Esophagus mucosa (tissue), 1 donor: ENCODE results near the gene TMEM41B. TPM values are rescaled to one million over a fixed set of nuclear protein-coding genes. Genes with fewer than 3 reads are reported as not detected.
"Not testable (repeated sequence)": the region's sequence is repeated elsewhere in the genome, so short reads cannot be mapped to it uniquely, and the experiment has no call there.

ENCODE experiments used
- ATAC-seq: fragments of 200-7000 bp; cut with Tn5 transposase; one replicate; pipeline ENCODE4 v1.9.1; 2020
- total RNA-seq: library from RNA; stranded (reverse); gene quantifications from one replicate; pipeline ENCODE4 v1.2.4, GENCODE V29; 2023
- donor health status: DM: yes; HTN: yes; CAD: no.

Gene TMEM41B
- total RNA-seq, 1 donor from 2014 or later = 26.3 TPM

DNA sequence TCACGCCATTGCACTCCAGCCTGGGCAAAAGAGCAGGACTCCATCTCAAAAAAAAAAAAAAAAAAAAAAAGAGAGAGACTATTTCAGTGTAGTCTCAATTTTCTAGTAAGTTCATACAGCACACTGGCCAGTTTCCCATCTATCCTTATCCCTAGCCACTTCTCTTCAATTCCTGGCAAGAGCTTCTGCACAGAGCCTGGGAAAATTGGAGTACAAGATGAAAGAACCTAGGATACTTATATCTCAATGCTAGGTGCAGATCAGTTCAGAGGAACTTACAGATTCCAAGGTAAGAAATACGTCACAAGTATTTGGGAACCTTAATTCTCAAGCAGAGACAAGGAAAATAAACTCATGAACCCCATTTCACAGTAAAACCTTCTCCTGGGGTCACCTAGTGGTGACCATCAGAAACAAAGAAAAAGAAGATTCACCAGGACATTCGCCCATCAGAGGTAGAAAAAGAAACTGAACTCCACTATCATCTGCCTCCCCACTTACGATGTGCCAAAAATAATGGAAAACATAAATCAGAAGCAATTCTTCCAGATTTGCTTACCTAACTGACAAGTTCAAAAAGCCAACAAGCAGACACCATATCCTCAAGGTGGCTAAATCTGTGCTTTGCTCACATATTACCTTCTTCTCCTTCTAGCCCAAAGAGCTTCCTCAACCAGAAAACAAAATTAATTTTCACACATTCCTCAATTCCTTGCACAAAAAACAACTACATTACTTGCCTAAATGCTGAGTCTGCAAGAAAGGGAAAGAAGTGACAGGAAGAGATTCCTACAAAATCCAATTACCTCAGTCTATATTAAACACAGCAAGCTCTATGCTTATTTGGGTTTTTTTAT, 54.2 kb downstream of the TMEM41B start:
- ATAC-seq = no peak

DNA sequence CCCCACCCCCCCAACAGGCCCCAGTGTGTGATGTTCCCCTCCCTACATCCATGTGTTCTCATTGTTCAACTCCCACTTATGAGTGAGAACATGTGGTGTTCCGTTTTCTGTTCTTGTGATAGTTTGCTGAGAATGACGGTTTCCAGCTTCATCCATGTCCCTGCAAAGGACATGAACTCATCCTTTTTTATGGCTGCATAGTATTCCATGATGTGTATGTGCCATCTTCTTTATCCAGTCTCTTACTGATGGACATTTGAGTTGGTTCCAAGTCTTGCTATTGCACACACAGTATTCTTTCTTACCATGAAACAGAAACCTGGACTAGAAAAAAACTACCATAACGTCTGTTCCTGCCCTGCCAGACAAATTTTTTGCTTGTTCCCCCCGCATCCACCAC, 56.1 kb downstream of the TMEM41B start:
- not testable (repeated sequence) for ATAC-seq

DNA sequence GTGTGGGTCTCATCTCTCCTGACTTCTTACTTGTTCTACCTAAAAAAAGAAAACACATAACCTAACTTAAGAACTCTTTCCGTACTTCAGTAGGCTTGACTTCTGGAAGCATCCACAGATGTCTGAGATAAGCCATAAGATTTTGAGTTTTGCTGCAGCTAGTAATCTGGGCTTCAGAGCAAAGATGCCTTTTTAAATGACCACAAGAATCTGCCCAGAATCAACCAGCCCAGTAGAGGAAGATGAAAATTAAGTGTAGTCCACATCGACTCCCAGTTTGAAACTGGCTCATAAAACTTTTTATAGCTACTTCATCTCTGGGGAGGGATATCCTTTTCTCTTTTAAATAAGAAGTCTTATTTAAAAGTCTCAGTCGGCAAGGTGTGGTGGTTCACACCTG, 60.0 kb downstream of the TMEM41B start:
- no peak for ATAC-seq

- ATAC-seq = no peak
Measured at GRCh38 chr11:9253086-9253485, 61.3 kb downstream of the TMEM41B start.

DNA sequence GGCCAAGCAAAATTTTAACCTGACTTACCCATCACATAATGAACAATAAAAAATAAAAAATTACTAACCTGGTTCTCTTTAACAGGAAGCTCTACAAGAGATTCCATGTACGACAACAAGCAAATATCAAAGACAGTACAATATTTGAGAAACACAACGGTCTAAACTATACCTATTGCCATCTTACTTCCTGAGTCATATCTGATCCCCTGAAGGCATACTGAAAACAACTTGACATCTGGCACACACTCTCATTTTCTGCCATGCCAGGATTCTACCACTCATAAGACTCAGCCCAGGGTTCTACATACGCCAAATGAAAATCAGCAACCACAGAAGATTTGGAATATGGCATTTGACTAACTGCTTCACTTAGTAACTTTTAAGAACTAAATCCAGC, 63.1 kb downstream of the TMEM41B start:
- ATAC-seq = no peak

DNA sequence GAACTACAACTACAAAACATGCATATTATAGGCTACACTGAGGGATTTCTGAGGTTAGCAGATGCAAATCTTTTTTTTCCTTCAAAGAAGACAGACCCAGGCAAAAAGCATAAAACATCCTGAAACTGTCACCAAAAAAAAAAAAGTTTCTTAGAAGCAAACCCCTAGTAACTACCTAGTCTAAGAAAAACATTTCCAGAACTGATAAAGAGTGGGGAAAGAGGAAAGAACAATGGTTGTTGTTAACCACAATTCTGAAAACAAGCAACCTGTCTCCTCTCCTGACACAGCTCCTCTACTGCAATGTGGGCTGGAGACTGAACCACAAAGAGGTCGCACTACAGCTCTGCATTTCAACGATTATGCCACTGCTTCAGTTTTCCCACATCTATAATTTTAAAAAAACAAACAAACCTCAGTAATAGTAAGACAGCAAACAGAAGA, 64.2 kb downstream of the TMEM41B start:
- ATAC-seq = no peak

DNA sequence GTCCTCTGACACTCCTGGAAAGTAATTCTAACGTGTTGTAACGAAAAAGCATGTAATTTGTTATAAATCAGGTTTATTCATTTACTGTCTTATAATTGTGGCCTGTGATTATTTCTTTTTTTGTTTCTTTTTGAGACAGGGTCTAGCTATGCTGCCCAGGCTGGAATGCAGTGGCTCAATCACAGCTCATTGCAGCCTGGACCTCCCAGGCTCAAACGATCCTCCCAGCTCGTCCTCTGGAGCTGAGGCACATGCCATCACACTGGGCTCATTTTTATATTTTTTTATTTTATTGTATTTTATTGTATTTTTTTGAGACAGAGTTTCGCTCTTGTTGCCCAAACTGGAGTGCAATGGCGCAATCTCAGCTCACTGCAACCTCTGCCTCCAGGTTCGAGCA, 65.1 kb downstream of the TMEM41B start:
- no peak for ATAC-seq

DNA sequence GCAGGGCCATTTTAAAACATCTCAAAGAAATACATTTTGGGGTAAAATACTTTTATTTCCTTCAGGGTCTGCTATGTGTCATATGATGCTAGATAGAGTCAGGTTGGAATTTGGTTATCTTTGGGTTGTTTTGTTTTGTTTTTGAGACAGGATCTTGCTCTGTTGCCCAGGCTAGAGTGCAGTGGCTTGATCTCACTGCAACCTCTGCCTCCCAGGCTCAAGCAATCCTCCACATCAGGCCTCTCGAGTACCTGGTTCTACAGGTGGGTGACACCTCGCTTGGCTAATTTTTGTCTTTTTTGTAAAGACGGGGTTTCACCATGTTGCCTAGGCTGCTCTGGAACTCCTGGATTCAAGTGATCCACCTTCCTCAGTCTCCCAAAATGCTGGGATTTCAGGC, 66.5 kb downstream of the TMEM41B start:
- no peak for ATAC-seq

DNA sequence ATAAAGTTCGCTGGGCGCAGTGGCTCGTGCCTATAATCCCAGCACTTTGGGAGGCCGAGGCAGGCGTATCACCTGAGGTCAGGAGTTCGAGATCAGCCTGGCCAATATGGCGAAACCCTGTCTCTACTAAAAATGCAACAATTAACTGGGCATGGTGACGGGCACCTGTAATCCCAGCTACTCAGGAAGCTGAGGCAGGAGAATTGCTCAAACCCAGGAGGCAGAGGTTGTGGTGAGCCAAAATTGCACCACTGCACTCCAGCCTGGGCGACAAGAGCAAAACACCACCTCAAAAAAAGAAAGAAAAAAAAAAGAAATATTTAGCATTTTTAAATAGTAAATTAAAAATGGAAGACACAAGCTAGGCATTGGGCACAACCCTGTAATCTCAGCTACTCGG, 78.2 kb downstream of the TMEM41B start:
- not testable (repeated sequence) for ATAC-seq

DNA sequence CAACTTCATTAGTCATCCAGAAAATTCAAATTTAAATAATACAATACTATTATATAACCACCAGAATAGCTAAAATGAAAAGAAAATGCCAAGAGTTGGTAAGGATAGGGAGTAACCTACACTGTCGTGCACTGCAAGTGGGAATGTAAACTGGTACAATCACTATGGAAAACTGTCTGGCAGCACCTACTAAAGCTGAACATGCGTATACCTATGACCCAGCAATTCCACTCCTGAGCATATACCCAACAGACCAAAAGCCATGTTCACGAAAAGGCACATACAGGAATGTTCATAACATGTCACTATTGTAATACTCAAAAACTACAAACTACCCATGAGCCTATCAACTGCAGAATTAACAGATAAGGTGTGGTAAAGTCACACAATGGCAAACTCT, 81.9 kb downstream of the TMEM41B start:
- no peak for ATAC-seq

- no peak for ATAC-seq
Measured at GRCh38 chr11:9231848-9232177, 82.6 kb downstream of the TMEM41B start.

Other genes starting within 250 kb of the TMEM41B start
- gene SCUBE2, start 223.0 kb downstream of the TMEM41B start, total RNA-seq = 3.0 TPM
- gene DENND5A, start 49.2 kb downstream of the TMEM41B start, total RNA-seq = 13.2 TPM
- 72.1 TPM for gene IPO7, start 70.1 kb upstream of the TMEM41B start, total RNA-seq
- 12.6 TPM for gene ZNF143, start 146.4 kb upstream of the TMEM41B start, total RNA-seq